ENCODE data around the gene PHACTR4. TPM values are rescaled to one million over a fixed set of nuclear protein-coding genes. Genes with fewer than 3 reads are reported as not detected.
A peak's percentile ranks its signal among the peaks of the same experiment; 100 is the strongest.

PHACTR4 gene
- total RNA-seq, 1 experiment from 2014 or later: 35.5 TPM

- Mint-ChIP-seq H3K36me3 (ENCODE audit: insufficient read depth, unreplicated experiment) (peaks cover 66% of the 10 kb centered on the region), H3K9me3 (ENCODE audit: unreplicated experiment) (no peaks in the 10 kb centered on the region), H3K27me3 (ENCODE audit: insufficient read depth, unreplicated experiment) (no peaks in the 10 kb centered on the region), H3K4me3 (ENCODE audit: unreplicated experiment) (peak overlapping the region; percentile 89), H3K4me1 (ENCODE audit: low read depth, unreplicated experiment) (no peaks in the 10 kb centered on the region), H3K27ac (ENCODE audit: unreplicated experiment) (peak overlapping the region; percentile 96)
- no peak for TF ChIP-seq CTCF (IDR thresholded peaks at IDR 0.05; ENCODE audit: insufficient read depth in 1 of 2, low read depth in 1 of 2, low read length in 1 of 2, severe bottlenecking in 1 of 2, unreplicated experiment in 1 of 2)
- Histone ChIP-seq H3K4me1 (peaks cover 25% of the 10 kb centered on the region), H3K4me3 (ENCODE audit: low read depth, low read length) (peak overlapping the region; percentile 73), H3K36me3 (ENCODE audit: control insufficient read depth, insufficient read depth, low read length) (peaks cover 3% of the 10 kb centered on the region; the same call in 1 of the 2 replicates), H3K9me3 (no peaks in the 10 kb centered on the region), H3K27me3 (replicated peaks; ENCODE audit: control insufficient read depth, insufficient read depth, low read length) (no peaks in the 10 kb centered on the region)
- BruUV-seq (replicated peaks): no TSS peak
- DNase-seq: no peak
- intact Hi-C loops (cut with micrococcal nuclease; ENCODE audit: unreplicated experiment): no loop called here
- ChIA-PET CTCF (no interaction called here), POLR2A (interaction anchor here (0.5 to 0.6 kb wide), 2 partner anchors 12 to 19 kb away, joined by 3 to 5 read pairs; no protein-coding TSS in a partner anchor)
These were observed 137.3 kb downstream of the PHACTR4 start for GRCh38 chr1:28506907-28507246.

- intact Hi-C loops (cut with micrococcal nuclease; ENCODE audit: unreplicated experiment): no loop called here
- POLR2A ChIA-PET: interaction anchor here (0.5 to 1.0 kb wide), 3 partner anchors 11 to 74 kb away, joined by 3 to 5 read pairs (median 5); no protein-coding TSS in a partner anchor
- Histone ChIP-seq H3K36me3 (ENCODE audit: control insufficient read depth, insufficient read depth, low read length) (peaks cover 3% of the 10 kb centered on the region; the same call in 1 of the 2 replicates), H3K4me3 (ENCODE audit: low read depth, low read length) (peak overlapping the region; percentile 73), H3K4me1 (peaks cover 25% of the 10 kb centered on the region), H3K9me3 (no peaks in the 10 kb centered on the region), H3K27me3 (replicated peaks; ENCODE audit: control insufficient read depth, insufficient read depth, low read length) (no peaks in the 10 kb centered on the region)
- no peak for DNase-seq
- peak overlapping the region; percentile 96 for H3K27ac Mint-ChIP-seq (ENCODE audit: unreplicated experiment)
- CTCF ChIA-PET: no interaction called here
- H3K4me3 Mint-ChIP-seq (ENCODE audit: unreplicated experiment): peak overlapping the region; percentile 89
- H3K9me3 Mint-ChIP-seq (ENCODE audit: unreplicated experiment): no peaks in the 10 kb centered on the region
- no peaks in the 10 kb centered on the region for H3K4me1 Mint-ChIP-seq (ENCODE audit: low read depth, unreplicated experiment)
- no TSS peak for BruUV-seq (replicated peaks)
- H3K27me3 Mint-ChIP-seq (ENCODE audit: insufficient read depth, unreplicated experiment): no peaks in the 10 kb centered on the region
- peaks cover 70% of the 10 kb centered on the region for H3K36me3 Mint-ChIP-seq (ENCODE audit: insufficient read depth, unreplicated experiment)
- no peak for TF ChIP-seq CTCF (IDR thresholded peaks at IDR 0.05; ENCODE audit: insufficient read depth in 1 of 2, low read depth in 1 of 2, low read length in 1 of 2, severe bottlenecking in 1 of 2, unreplicated experiment in 1 of 2)
These were observed 137.7 kb downstream of the PHACTR4 start for GRCh38 chr1:28507247-28507645.

- Histone ChIP-seq H3K4me3 (ENCODE audit: low read depth, low read length) (peak overlapping the region; percentile 73), H3K27me3 (replicated peaks; ENCODE audit: control insufficient read depth, insufficient read depth, low read length) (no peaks in the 10 kb centered on the region), H3K9me3 (no peaks in the 10 kb centered on the region), H3K36me3 (ENCODE audit: control insufficient read depth, insufficient read depth, low read length) (peaks cover 3% of the 10 kb centered on the region; the same call in 1 of the 2 replicates), H3K4me1 (peaks cover 25% of the 10 kb centered on the region)
- no TSS peak for BruUV-seq (replicated peaks)
- no peak for DNase-seq
- Mint-ChIP-seq H3K36me3 (ENCODE audit: insufficient read depth, unreplicated experiment) (peaks cover 76% of the 10 kb centered on the region), H3K9me3 (ENCODE audit: unreplicated experiment) (no peaks in the 10 kb centered on the region), H3K4me3 (ENCODE audit: unreplicated experiment) (peak overlapping the region; percentile 89), H3K27me3 (ENCODE audit: insufficient read depth, unreplicated experiment) (no peaks in the 10 kb centered on the region), H3K4me1 (ENCODE audit: low read depth, unreplicated experiment) (no peaks in the 10 kb centered on the region), H3K27ac (ENCODE audit: unreplicated experiment) (peak overlapping the region; percentile 96)
- ChIA-PET CTCF (no interaction called here), POLR2A (interaction anchor here (1.0 kb wide), 1 partner anchor 74 kb away, joined by 5 read pairs; no protein-coding TSS in a partner anchor)
- no peak for TF ChIP-seq CTCF (IDR thresholded peaks at IDR 0.05; ENCODE audit: insufficient read depth in 1 of 2, low read depth in 1 of 2, low read length in 1 of 2, severe bottlenecking in 1 of 2, unreplicated experiment in 1 of 2)
- intact Hi-C loops (cut with micrococcal nuclease; ENCODE audit: unreplicated experiment): no loop called here
These were observed 138.3 kb downstream of the PHACTR4 start for GRCh38 chr1:28507646-28508434.

All from Caco-2 (cell line).